RWPE2 (cell line): ENCODE data around the gene RGL2.
"Not testable (repeated sequence)": the region's sequence is repeated elsewhere in the genome, so short reads cannot be mapped to it uniquely, and the experiment has no call there.

ENCODE experiments used
- ATAC-seq: fragments of 200-7000 bp; cut with Tn5 transposase; 3 replicates; pipeline ENCODE4 v1.9.1; 2021; ENCODE audit warnings: low read depth
- DNase-seq: peaks from one replicate; pipeline ENCODE4 v3.0.0-alpha.2; 2020; ENCODE audit warnings: low spot score
- H3K27ac ChIP-seq: fragments of 450-650 bp; 2 replicates; pipeline ENCODE4 v1.5.1; 2017; ENCODE audit warnings: mild to moderate bottlenecking; ENCODE audit not compliant: poor library complexity, severe bottlenecking
- H3K27me3 ChIP-seq: fragments of 250-450 bp; sonication (Bioruptor Pico); 2 replicates; pipeline ENCODE4 v1.5.1; 2021; ENCODE audit warnings: mild to moderate bottlenecking, moderate library complexity; ENCODE audit not compliant: insufficient read depth, poor library complexity, severe bottlenecking
- H3K36me3 ChIP-seq: fragments of 250-450 bp; sonication (Bioruptor Pico); 2 replicates; pipeline ENCODE4 v1.5.1; 2020; ENCODE audit warnings: low read depth, mild to moderate bottlenecking, moderate library complexity
- H3K4me1 ChIP-seq: fragments of 250-450 bp; sonication (Bioruptor Pico); 2 replicates; pipeline ENCODE4 v1.5.1; 2021; ENCODE audit warnings: mild to moderate bottlenecking, moderate library complexity; ENCODE audit not compliant: insufficient read depth, poor library complexity, severe bottlenecking
- H3K4me3 ChIP-seq: fragments of 250-450 bp; sonication (Bioruptor Pico); 2 replicates; pipeline ENCODE4 v1.5.1; 2021; ENCODE audit warnings: mild to moderate bottlenecking, moderate library complexity; ENCODE audit not compliant: severe bottlenecking
- H3K9me3 ChIP-seq: fragments of 250-450 bp; sonication (Bioruptor Pico); 2 replicates; pipeline ENCODE4 v1.5.1; 2021; ENCODE audit warnings: mild to moderate bottlenecking, moderate library complexity; ENCODE audit not compliant: severe bottlenecking
- CTCF ChIP-seq: fragments of 450-650 bp; IDR thresholded peaks from one replicate; pipeline ENCODE4 v1.5.1; 2017; ENCODE audit warnings: mild to moderate bottlenecking, moderate library complexity; ENCODE audit not compliant: poor library complexity, severe bottlenecking

The RGL2 gene

GRCh38 chr6:33277663-33278391, 20.9 kb downstream of the RGL2 start:
- Histone ChIP-seq H3K36me3 (peaks cover 59% of the 10 kb centered on the region), H3K27me3 (no peaks in the 10 kb centered on the region), H3K4me1 (peaks cover 33% of the 10 kb centered on the region), H3K4me3 (peak overlapping the region; percentile 31), H3K9me3 (no peaks in the 10 kb centered on the region), H3K27ac (peak overlapping the region; percentile 84)
- DNase-seq = no peak
- ATAC-seq = no peak
- TF ChIP-seq CTCF = no peak

GRCh38 chr6:33276864-33277662, 21.7 kb downstream of the RGL2 start, which contains the start of gene B3GALT4:
Gene B3GALT4 (plus strand): TSS chr6:33277123. CDS start chr6:33277420, 297 bp downstream.
- H3K36me3 ChIP-seq = peaks cover 60% of the 10 kb centered on the region
- H3K27me3 ChIP-seq = no peaks in the 10 kb centered on the region
- peak within 1 kb of the TSS; percentile 31 for H3K4me3 ChIP-seq
- no peaks in the 10 kb centered on the region for H3K9me3 ChIP-seq
- DNase-seq = no peak
- peaks cover 33% of the 10 kb centered on the region for H3K4me1 ChIP-seq
- peak; percentile 41 for TF ChIP-seq CTCF
- ATAC-seq = peak; percentile 67
- H3K27ac ChIP-seq = peak within 1 kb of the TSS; percentile 84

- peak; percentile 4; the same call in 2 of the 3 replicates for ATAC-seq
- H3K27me3 ChIP-seq = no peaks in the 10 kb centered on the region
- peaks cover 33% of the 10 kb centered on the region for H3K4me1 ChIP-seq
- peaks cover 60% of the 10 kb centered on the region for H3K36me3 ChIP-seq
- H3K9me3 ChIP-seq = no peaks in the 10 kb centered on the region
- TF ChIP-seq CTCF = no peak
- peak overlapping the region; percentile 31 for H3K4me3 ChIP-seq
- DNase-seq = no peak
- peak overlapping the region; percentile 84 for H3K27ac ChIP-seq
Observed at GRCh38 chr6:33276581-33276863, 22.2 kb downstream of the RGL2 start.

- not testable (repeated sequence) for H3K9me3 ChIP-seq, ATAC-seq, DNase-seq, H3K27me3 ChIP-seq
- H3K36me3 ChIP-seq = peaks cover 58% of the 10 kb centered on the region
- H3K4me1 ChIP-seq = peaks cover 33% of the 10 kb centered on the region
- peak overlapping the region; percentile 31 for H3K4me3 ChIP-seq
- peak overlapping the region; percentile 84 for H3K27ac ChIP-seq
Observed at GRCh38 chr6:33275795-33276580, 22.8 kb downstream of the RGL2 start.
